ENCODE data around the gene DNM3. TPM values are rescaled to one million over a fixed set of nuclear protein-coding genes. Genes with fewer than 3 reads are reported as not detected.

DNM3 gene
- total and polyA plus RNA-seq, 2 of the 8 experiments (the other 6 are each of a cell fraction or from before 2014, with no cell fraction given): 2.0 to 8.5 TPM

DNA sequence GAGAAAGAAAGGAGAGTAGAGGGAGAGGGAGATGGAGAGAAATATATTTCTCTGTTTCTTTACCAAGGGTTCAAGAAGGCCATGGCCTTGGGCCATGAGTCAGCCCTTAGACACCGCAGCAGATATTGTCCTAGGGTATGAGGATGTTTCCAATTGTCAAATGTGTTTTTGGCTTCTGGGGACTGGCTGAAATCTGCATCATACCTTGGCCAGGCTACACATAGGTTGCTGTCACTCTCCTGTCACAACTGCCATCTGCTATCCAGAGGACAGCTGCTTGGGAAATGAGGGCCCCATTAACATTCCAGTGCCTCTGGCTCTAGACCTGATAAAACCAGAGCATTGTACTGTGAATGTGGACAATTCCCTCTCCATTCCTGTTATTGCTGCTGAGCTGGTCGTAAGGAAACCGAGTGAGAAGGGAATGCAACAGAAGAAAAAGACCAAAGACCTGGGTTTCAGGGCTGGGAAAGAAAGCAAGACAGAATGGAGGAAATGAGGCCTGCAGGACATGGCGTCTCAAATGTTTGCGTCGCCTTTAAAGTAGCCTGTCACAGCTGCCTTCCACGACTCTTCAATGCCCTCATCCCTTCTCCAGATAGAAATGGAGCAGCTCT is 611.3 kb downstream of the DNM3 start (continued):
- TF ChIP-seq, protein P1, sequence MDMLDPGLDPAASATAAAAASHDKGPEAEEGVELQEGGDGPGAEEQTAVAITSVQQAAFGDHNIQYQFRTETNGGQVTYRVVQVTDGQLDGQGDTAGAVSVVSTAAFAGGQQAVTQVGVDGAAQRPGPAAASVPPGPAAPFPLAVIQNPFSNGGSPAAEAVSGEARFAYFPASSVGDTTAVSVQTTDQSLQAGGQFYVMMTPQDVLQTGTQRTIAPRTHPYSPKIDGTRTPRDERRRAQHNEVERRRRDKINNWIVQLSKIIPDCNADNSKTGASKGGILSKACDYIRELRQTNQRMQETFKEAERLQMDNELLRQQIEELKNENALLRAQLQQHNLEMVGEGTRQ (IDR thresholded peaks at IDR 0.05; ENCODE audit: low read length): no peak
- TF ChIP-seq EP300 (IDR thresholded peaks at IDR 0.05; ENCODE audit: borderline replicate concordance in 1 of 2, low read depth in 2 of 2, low read length in 2 of 2) (no peak), TBP (IDR thresholded peaks at IDR 0.05; ENCODE audit: low read depth, low read length) (no peak), POLR2AphosphoS5 (IDR thresholded peaks at IDR 0.05; ENCODE audit: low read depth, low read length) (no peak), SIRT6 (IDR thresholded peaks at IDR 0.05; ENCODE audit: low read length) (no peak), TEAD4 (IDR thresholded peaks at IDR 0.05; ENCODE audit: low read depth, low read length) (no peak)

All from H1 (cell line).